MCF 10A (cell line): ENCODE results near the gene RPGRIP1L. TPM values are rescaled to one million over a fixed set of nuclear protein-coding genes. Genes with fewer than 3 reads are reported as not detected.

Experiments used
- BruUV-seq: library from RNA; stranded (reverse); fragments of 400-500 nt; replicated peaks from 2 replicates; lab custom pipeline; 2021; lab: Mats Ljungman, UMichigan
- CTCF ChIA-PET: fragments of 300-600 bp; sonication (Branson Sonifier 250); formaldehyde crosslinking; extraction: SDS; loops from one replicate; lab custom pipeline; 2021; ENCODE audit warnings: antibody characterized with exemption, inconsistent platforms; lab: Yijun Ruan, JAX
- POLR2A ChIA-PET: fragments of 300-600, 350-650 bp; sonication (Branson Sonifier 250); formaldehyde crosslinking; extraction: SDS; loops from one replicate; lab custom pipeline; 2020; ENCODE audit warnings: antibody characterized with exemption, inconsistent platforms; lab: Yijun Ruan, JAX
- DNase-seq: peaks from one replicate; pipeline ENCODE4 v3.0.0-alpha.2; 2018; ENCODE audit not compliant: unreplicated experiment
- H3K27ac Mint-ChIP-seq: one replicate; pipeline ENCODE4 v1.8.0; 2022; ENCODE audit warnings: mild to moderate bottlenecking, low read depth, mixed read lengths; ENCODE audit not compliant: unreplicated experiment
- H3K27me3 Mint-ChIP-seq: one replicate; pipeline ENCODE4 v1.8.0; 2022; ENCODE audit warnings: mixed read lengths; ENCODE audit not compliant: insufficient read depth, unreplicated experiment
- H3K36me3 Mint-ChIP-seq: one replicate; pipeline ENCODE4 v1.8.0; 2022; ENCODE audit warnings: mild to moderate bottlenecking, moderate library complexity, mixed read lengths; ENCODE audit not compliant: insufficient read depth, unreplicated experiment
- H3K4me1 Mint-ChIP-seq: one replicate; pipeline ENCODE4 v1.8.0; 2022; ENCODE audit warnings: mixed read lengths; ENCODE audit not compliant: insufficient read depth, unreplicated experiment
- H3K4me3 Mint-ChIP-seq: one replicate; pipeline ENCODE4 v1.8.0; 2022; ENCODE audit warnings: mild to moderate bottlenecking, moderate library complexity, mixed read lengths; ENCODE audit not compliant: unreplicated experiment
- H3K9me3 Mint-ChIP-seq: one replicate; pipeline ENCODE4 v1.8.0; 2022; ENCODE audit warnings: mixed read lengths; ENCODE audit not compliant: unreplicated experiment
- intact Hi-C: fragments of 100-400 bp; cut with micrococcal nuclease; formaldehyde crosslinking; loops from 2 replicates; pipeline ENCODE4 v1.14.1; 2022
- total RNA-seq: library from RNA; stranded (reverse); gene quantifications from 2 replicates; pipeline ENCODE4 v1.2.3, GENCODE V29; 2022
- TF ChIP-seq, protein P1 (sequence below): fragments of 200-600 bp; IDR thresholded peaks from one replicate; pipeline ENCODE4 v1.8.0; 2022; ENCODE audit warnings: antibody characterized with exemption, mild to moderate bottlenecking; ENCODE audit not compliant: unreplicated experiment

Gene RPGRIP1L
- total RNA-seq, 1 experiment from 2014 or later = 13.4 TPM

DNA sequence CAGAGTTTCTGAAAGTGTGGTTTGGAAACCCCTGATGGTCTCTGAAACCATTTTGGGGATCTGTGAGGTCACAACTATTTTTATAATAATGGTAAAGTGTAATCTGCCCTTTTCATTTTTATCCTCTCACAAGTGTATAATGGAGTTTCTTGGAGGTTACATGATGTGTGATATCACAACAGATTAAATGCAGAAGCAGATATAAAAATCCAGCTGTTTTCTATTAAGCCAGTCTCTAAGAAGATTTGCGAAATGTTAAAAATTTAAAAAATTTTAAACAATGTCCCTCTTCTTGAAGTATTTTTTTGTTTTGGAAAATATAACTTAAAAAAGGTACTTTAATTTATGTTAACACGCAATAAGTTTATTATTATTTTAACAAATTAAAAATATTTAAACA lies 48.7 kb downstream of the RPGRIP1L start:
- BruUV-seq = no TSS peak
- intact Hi-C loops = no loop called here
- no peaks in the 10 kb centered on the region for H3K9me3 Mint-ChIP-seq

GRCh38 chr16:53651357-53651756 lies 52.3 kb downstream of the RPGRIP1L start:
- TF ChIP-seq, protein P1, sequence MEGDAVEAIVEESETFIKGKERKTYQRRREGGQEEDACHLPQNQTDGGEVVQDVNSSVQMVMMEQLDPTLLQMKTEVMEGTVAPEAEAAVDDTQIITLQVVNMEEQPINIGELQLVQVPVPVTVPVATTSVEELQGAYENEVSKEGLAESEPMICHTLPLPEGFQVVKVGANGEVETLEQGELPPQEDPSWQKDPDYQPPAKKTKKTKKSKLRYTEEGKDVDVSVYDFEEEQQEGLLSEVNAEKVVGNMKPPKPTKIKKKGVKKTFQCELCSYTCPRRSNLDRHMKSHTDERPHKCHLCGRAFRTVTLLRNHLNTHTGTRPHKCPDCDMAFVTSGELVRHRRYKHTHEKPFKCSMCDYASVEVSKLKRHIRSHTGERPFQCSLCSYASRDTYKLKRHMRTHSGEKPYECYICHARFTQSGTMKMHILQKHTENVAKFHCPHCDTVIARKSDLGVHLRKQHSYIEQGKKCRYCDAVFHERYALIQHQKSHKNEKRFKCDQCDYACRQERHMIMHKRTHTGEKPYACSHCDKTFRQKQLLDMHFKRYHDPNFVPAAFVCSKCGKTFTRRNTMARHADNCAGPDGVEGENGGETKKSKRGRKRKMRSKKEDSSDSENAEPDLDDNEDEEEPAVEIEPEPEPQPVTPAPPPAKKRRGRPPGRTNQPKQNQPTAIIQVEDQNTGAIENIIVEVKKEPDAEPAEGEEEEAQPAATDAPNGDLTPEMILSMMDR = no peak
- BruUV-seq = no TSS peak
- Mint-ChIP-seq H3K4me1 (peaks cover 3% of the 10 kb centered on the region), H3K27me3 (no peaks in the 10 kb centered on the region), H3K36me3 (peaks cover 28% of the 10 kb centered on the region), H3K9me3 (no peaks in the 10 kb centered on the region), H3K4me3 (no peak overlapping the region), H3K27ac (no peak overlapping the region)
- ChIA-PET POLR2A (no interaction called here), CTCF (interaction anchor here (0.7 kb wide), 1 partner anchor 41 kb away, joined by 3 read pairs; no protein-coding TSS in a partner anchor)
- DNase-seq = no peak
- intact Hi-C loops = no loop called here

More for the DNA sequence above, 48.7 kb downstream of the RPGRIP1L start:
- CTCF ChIA-PET = no interaction called here
- TF ChIP-seq, protein P1 = no peak
- H3K4me3 Mint-ChIP-seq = no peak overlapping the region
- no peak for DNase-seq
- no peaks in the 10 kb centered on the region for H3K27me3 Mint-ChIP-seq
- H3K36me3 Mint-ChIP-seq = peaks cover 32% of the 10 kb centered on the region
- H3K4me1 Mint-ChIP-seq = no peaks in the 10 kb centered on the region
- POLR2A ChIA-PET = no interaction called here
- no peak overlapping the region for H3K27ac Mint-ChIP-seq

- H3K36me3 Mint-ChIP-seq = peaks cover 23% of the 10 kb centered on the region
These were observed 57.2 kb downstream of the RPGRIP1L start for GRCh38 chr16:53646506-53646905.

DNA sequence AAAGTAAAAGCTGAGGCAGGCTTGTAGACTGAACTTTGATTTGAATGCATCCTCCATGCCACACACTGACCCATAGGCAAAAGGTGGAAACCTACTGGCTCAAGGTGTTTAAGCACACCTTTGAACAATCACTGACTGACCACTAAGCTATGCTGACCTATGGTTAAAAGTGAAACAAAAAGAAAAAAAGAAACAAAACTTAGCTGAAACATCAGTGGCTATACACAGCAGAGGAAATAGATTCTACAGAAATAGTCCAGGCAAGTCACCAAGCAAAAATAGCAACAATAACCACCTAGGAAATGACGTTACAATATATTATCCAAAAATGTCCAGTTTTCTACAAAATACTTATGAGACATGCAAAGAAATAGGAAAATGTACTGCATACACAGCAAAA lies 60.2 kb downstream of the RPGRIP1L start:
- CTCF ChIA-PET = interaction anchor here (1.4 kb wide), 1 partner anchor 27 kb away, joined by 4 read pairs; no protein-coding TSS in a partner anchor
- H3K4me3 Mint-ChIP-seq = no peak overlapping the region
- intact Hi-C loops = no loop called here
- H3K4me1 Mint-ChIP-seq = peaks cover 6% of the 10 kb centered on the region
- POLR2A ChIA-PET = interaction anchor here (0.6 kb wide), 1 partner anchor 394 kb away, joined by 6 read pairs; no protein-coding TSS in a partner anchor
- BruUV-seq = no TSS peak
- no peak overlapping the region for H3K27ac Mint-ChIP-seq
- H3K27me3 Mint-ChIP-seq = no peaks in the 10 kb centered on the region
- H3K36me3 Mint-ChIP-seq = peaks cover 29% of the 10 kb centered on the region
- TF ChIP-seq, protein P1 = no peak
- peaks cover 10% of the 10 kb centered on the region for H3K9me3 Mint-ChIP-seq
- DNase-seq = no peak

More at GRCh38 chr16:53646506-53646905, 57.2 kb downstream of the RPGRIP1L start:
- Mint-ChIP-seq H3K4me3 (no peak overlapping the region), H3K27ac (no peak overlapping the region), H3K9me3 (peaks cover 10% of the 10 kb centered on the region), H3K27me3 (no peaks in the 10 kb centered on the region), H3K4me1 (peaks cover 6% of the 10 kb centered on the region)
- no TSS peak for BruUV-seq
- CTCF ChIA-PET = interaction anchor here (0.8 kb wide), 1 partner anchor 13 kb away, joined by 3 read pairs; no protein-coding TSS in a partner anchor
- POLR2A ChIA-PET = interaction anchor here (0.8 kb wide), 1 partner anchor 11 kb away, joined by 3 read pairs; no protein-coding TSS in a partner anchor
- intact Hi-C loops = no loop called here
- TF ChIP-seq, protein P1 = no peak
- DNase-seq = no peak
